Skeletal muscle tissue (tissue), 4 donors: ENCODE data around the gene C11orf24. TPM values are rescaled to one million over a fixed set of nuclear protein-coding genes. Genes with fewer than 3 reads are reported as not detected.
"Not testable (repeated sequence)": the region's sequence is repeated elsewhere in the genome, so short reads cannot be mapped to it uniquely, and the experiment has no call there.

Source experiments
- H3K27ac ChIP-seq: one replicate; pipeline ENCODE4 v1.7.0; 2013; ENCODE audit warnings: mild to moderate bottlenecking, low read depth, low read length, inconsistent platforms
- H3K27me3 ChIP-seq, 3 donors: one replicate each; pipeline ENCODE4 v1.7.0; 2013; ENCODE audit warnings: low read length in 3 of 3; ENCODE audit not compliant: control insufficient read depth in 3 of 3, insufficient read depth in 3 of 3
- H3K36me3 ChIP-seq, 3 donors: one replicate each; pipeline ENCODE4 v1.7.0; 2013; ENCODE audit warnings: low read length in 3 of 3; ENCODE audit not compliant: control insufficient read depth in 3 of 3, insufficient read depth in 3 of 3
- H3K4me1 ChIP-seq, 3 donors: one replicate each; pipeline ENCODE4 v1.7.0; 2013; ENCODE audit warnings: low read length in 3 of 3, mild to moderate bottlenecking in 3 of 3; ENCODE audit not compliant: control insufficient read depth in 3 of 3, insufficient read depth in 3 of 3
- H3K4me3 ChIP-seq, 3 donors: one replicate each; pipeline ENCODE4 v1.7.0; 2013; ENCODE audit warnings: low read length in 3 of 3
- H3K9ac ChIP-seq, 3 donors: one replicate each; pipeline ENCODE4 v1.7.0; 2013; ENCODE audit warnings: low read length in 3 of 3, mild to moderate bottlenecking in 3 of 3, moderate library complexity in 2 of 3, low read depth in 1 of 3
- H3K9me3 ChIP-seq, 3 donors: one replicate each; pipeline ENCODE4 v1.7.0; 2013; ENCODE audit warnings: low read length in 3 of 3; ENCODE audit not compliant: control insufficient read depth in 3 of 3
- total RNA-seq: library from RNA; depleted of rRNA; stranded (reverse); fragments of >200 nt; gene quantifications from one replicate; pipeline ENCODE4 v1.2.3, GENCODE V29; 2014
- donor health status: Osteomylitis.

The C11orf24 gene
- total RNA-seq, 1 donor from 2014 or later: 12.0 TPM

DNA sequence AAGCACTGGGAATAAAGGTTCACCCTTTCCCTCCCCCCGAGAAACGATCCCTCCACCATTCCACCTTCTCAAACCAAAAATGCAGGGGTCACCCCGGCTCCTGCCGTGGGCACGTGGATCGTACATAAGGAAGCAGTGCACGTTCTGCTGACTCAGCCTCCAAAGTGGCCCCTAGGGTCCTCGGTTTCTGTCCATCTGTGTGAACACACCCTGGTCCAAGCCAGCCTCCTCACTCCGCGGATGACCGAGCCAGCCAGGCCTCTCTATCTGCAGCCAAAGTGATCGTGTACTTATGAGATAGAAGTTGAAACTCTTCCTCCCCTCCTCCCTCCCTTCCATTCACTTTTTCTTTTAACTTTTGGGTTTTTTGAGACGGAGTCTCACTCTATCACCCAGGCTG lies 16.2 kb downstream of the C11orf24 start:
- no peak overlapping the region for H3K9ac ChIP-seq
- peaks cover 4 to 8% (median 5%) of the 10 kb centered on the region in 3 donors for H3K36me3 ChIP-seq
- H3K27ac ChIP-seq: no peak overlapping the region
- no peaks in the 10 kb centered on the region for H3K9me3 ChIP-seq
- peaks cover 6 to 7% (median 7%) of the 10 kb centered on the region in 3 donors for H3K4me1 ChIP-seq
- H3K27me3 ChIP-seq: no peaks in the 10 kb centered on the region
- H3K4me3 ChIP-seq: no peak overlapping the region

DNA sequence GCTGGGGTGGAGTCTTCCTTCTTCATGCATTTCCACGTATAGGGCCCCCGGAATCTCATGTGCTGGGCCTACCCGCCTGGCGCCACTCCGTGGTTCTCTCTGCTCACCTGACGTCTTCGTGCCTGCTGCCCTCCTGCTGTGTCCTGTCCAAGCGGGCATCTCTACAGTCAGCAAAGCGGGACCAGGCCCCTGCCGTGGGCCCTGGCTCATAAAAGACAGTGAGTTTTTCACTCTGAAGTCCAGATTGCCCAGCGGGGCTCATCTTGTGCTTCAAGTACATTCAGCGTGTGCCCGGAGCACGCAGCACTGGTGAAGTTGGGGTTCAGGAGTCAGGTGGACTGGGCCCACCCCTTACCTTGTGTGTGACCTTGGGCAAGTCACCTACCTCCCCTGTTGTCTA lies 17.4 kb downstream of the C11orf24 start:
- H3K9me3 ChIP-seq: no peaks in the 10 kb centered on the region
- H3K36me3 ChIP-seq: peaks cover 0 to 2% (median 0%) of the 10 kb centered on the region in 3 donors
- peaks cover 6 to 7% (median 7%) of the 10 kb centered on the region in 3 donors for H3K4me1 ChIP-seq
- no peak overlapping the region for H3K9ac ChIP-seq
- no peak overlapping the region for H3K27ac ChIP-seq
- no peak overlapping the region for H3K4me3 ChIP-seq
- no peaks in the 10 kb centered on the region for H3K27me3 ChIP-seq

DNA sequence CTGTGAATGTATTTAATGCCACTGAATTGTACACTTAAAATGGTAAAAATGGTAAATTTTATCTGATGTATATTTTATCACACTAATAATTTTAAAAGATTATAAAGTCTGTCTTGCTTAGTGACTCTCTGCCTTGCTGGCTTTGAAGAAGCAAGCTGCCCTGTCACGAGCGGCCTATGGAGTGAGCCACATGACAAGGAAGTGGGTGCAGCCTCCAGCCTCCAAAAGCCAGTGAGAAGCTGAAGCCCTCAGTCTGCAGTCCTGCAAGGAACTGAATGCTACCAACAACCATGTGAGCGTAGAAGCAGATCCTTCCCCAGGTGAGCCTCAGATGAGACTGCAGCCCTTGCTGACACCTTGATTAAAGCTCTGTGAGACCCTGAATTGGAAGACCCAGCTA lies 20.0 kb downstream of the C11orf24 start:
- Histone ChIP-seq H3K4me1 (no peaks in the 10 kb centered on the region), H3K27ac (no peak overlapping the region), H3K9me3 (no peaks in the 10 kb centered on the region), H3K9ac (no peak overlapping the region), H3K36me3 (no peaks in the 10 kb centered on the region), H3K27me3 (no peaks in the 10 kb centered on the region), H3K4me3 (no peak overlapping the region)

DNA sequence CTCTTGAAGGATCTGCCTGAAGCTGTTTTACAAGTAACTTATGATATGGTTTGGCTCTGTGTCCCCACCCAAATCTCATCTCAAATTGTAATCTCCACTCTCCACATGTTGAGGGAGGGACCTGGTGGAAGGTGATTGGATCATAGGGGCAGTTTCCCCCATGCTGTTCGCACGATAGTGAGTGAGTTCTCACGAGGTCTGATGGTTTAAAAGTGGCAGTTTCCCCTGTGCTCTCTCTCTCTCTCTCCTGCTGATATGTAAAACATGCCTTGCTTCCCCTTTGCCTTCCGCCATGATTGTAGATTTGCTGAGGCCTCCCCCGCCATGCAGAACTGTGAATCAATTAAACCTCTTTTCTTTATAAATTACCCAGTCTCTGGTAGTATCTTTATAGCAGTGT lies 26.9 kb downstream of the C11orf24 start:
- H3K36me3 ChIP-seq, H3K27me3 ChIP-seq, H3K9me3 ChIP-seq, H3K27ac ChIP-seq, H3K4me3 ChIP-seq, H3K9ac ChIP-seq, H3K4me1 ChIP-seq: not testable (repeated sequence)

DNA sequence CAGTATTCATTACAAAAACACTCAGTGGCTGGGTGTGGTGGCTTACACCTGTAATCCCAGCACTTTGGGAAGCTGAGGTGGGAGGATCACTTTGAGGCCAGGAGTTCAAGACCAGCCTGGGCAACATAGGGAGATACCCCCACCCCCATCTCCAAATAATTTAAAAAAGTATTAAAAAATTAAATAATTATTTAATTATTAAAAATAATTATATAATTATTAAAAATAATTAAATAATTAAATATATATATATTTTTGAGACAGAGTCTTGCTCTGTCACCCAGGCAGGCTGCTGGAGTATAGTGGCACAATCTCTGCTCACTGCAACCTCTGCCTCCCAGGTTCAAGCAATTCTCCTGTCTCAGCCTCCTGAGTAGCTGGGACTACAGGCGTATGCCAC lies 27.9 kb downstream of the C11orf24 start:
- not testable (repeated sequence) for H3K36me3 ChIP-seq, H3K9ac ChIP-seq, H3K4me3 ChIP-seq, H3K27me3 ChIP-seq, H3K27ac ChIP-seq, H3K4me1 ChIP-seq, H3K9me3 ChIP-seq

DNA sequence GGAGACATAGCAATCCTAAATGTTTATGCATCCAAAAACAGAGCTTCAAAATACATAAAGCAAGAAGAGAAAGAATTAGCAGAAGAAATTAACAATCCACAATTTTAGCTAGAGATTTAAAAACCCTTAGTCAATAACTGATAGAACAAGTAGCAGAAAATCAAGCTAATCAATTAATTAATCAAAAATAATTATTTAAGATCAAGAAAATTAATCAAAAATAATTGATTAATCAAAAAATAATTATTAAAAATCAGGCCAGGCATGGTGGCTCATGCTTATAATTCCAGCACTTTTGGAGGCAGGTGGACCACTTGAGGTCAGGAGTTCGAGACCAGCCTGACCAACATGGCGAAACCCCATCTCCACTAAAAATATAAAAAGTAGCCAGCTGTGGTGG lies 29.2 kb downstream of the C11orf24 start:
- Histone ChIP-seq H3K27ac (no peak overlapping the region), H3K4me1 (no peaks in the 10 kb centered on the region), H3K27me3 (no peaks in the 10 kb centered on the region), H3K36me3 (no peaks in the 10 kb centered on the region), H3K4me3 (no peak overlapping the region), H3K9me3 (no peaks in the 10 kb centered on the region), H3K9ac (no peak overlapping the region)

DNA sequence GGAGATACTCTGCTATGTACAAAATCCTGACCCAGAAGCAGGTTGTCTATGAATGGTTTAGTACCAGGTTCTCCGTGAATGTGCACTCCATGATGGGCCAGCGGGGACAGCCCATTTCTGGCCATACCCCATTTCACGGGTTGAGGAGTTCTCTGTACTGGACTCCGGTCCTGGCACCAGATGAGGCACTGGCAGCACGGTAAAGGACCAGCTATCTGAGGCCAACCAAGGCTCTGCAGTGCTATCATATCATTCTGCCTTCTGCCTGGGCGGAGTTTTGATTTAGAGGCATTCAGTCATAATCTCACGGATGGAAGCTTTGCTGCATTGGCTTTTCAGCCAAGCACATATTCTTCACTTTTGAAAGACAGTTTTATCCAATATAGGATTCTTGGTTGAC lies 40.2 kb downstream of the C11orf24 start:
- H3K9ac ChIP-seq: no peak overlapping the region
- H3K27me3 ChIP-seq: no peaks in the 10 kb centered on the region

DNA sequence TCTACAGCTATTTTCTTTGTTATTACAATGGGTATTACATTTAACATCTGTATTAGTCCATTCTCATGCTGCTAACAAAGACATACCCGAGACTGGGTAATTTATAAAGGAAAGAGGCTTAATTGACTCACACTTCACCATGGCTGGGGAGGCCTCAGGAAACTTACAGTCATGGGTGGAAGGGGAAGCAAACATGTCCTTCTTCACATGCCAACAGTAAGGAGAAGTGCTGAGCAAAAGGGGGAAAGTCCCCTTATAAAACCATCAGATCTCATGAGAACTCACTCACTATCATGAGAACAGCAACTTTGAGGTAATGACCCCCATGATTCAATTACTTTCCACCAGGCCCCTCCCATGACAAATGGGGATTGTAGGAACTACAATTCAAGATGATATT lies 42.2 kb downstream of the C11orf24 start:
- peaks cover 0 to 2% (median 0%) of the 10 kb centered on the region in 3 donors for H3K27me3 ChIP-seq

More for the DNA sequence above, 40.2 kb downstream of the C11orf24 start:
- no peaks in the 10 kb centered on the region for H3K9me3 ChIP-seq
- no peaks in the 10 kb centered on the region for H3K4me1 ChIP-seq
- no peaks in the 10 kb centered on the region for H3K36me3 ChIP-seq
- no peak overlapping the region for H3K4me3 ChIP-seq
- H3K27ac ChIP-seq: no peak overlapping the region

DNA sequence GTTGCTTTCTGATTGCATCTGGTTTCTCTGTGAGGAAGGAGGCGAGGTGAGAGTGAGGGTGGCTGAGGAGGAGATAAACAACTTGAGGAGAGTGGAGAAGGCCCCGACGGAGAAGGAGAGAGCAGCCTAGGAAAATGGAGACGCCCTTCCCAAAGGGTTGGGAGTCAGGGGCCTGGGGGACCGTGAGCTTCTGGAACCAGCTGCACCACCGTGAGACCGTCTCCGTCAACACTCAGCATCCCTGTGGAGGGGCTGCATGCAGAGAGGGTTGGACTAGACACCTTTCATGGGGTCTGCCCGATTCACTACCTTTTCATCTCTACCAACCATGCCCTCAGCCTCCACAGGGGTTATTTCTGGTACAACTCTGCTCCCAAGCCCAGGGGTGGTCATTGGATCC lies 45.4 kb downstream of the C11orf24 start:
- Histone ChIP-seq H3K4me3 (no peak overlapping the region), H3K9me3 (no peaks in the 10 kb centered on the region), H3K27ac (no peak overlapping the region), H3K36me3 (no peaks in the 10 kb centered on the region), H3K9ac (no peak overlapping the region), H3K4me1 (no peaks in the 10 kb centered on the region), H3K27me3 (peaks cover 0 to 4% (median 0%) of the 10 kb centered on the region in 3 donors)

More for the DNA sequence above, 42.2 kb downstream of the C11orf24 start:
- no peaks in the 10 kb centered on the region for H3K36me3 ChIP-seq
- H3K9ac ChIP-seq: no peak overlapping the region
- H3K4me1 ChIP-seq: no peaks in the 10 kb centered on the region
- no peak overlapping the region for H3K27ac ChIP-seq
- H3K4me3 ChIP-seq: no peak overlapping the region
- H3K9me3 ChIP-seq: no peaks in the 10 kb centered on the region

DNA sequence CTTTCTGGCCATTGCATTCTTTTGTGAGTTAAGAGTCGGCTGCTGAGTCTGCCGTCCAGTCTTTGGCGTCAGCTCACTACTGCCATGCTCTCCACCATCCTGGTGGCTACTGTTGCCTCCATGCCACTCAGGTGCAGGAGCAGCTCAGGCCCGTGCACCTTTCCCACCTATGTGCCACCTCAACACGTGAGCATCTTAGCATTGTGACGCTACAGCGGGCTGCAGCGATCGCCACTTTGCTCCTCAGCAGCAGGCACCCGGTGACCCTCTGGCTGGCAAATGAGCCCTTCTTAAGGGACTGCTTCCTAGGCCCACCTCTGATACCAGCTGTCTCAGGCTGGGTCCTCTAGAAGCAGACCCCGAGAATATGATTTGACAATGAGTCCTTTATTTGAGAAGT lies 47.2 kb downstream of the C11orf24 start:
- H3K9me3 ChIP-seq: no peaks in the 10 kb centered on the region
- H3K4me1 ChIP-seq: no peaks in the 10 kb centered on the region
- peaks cover 0 to 4% (median 0%) of the 10 kb centered on the region in 3 donors for H3K27me3 ChIP-seq
- H3K4me3 ChIP-seq: no peak overlapping the region
- no peak overlapping the region for H3K9ac ChIP-seq
- no peaks in the 10 kb centered on the region for H3K36me3 ChIP-seq
- no peak overlapping the region for H3K27ac ChIP-seq

DNA sequence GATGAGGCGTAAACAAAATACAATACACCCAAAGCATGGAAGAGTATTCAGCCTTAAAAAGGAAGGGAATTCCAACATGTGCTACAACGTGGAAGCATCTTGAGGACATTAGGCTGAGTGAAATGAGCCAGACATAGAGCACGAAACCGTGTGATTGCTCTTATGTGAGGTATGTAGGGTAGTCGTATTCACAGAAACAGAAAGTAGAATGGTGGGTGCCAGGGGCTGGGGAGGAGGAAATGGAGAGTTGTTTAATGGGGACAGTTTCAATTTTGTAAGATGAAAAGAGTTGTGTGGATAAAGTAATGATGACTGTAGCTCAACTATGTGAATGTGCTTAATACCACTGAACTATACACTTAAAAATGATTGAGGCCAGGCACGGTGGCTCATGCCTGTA lies 48.5 kb downstream of the C11orf24 start:
- no peak overlapping the region for H3K27ac ChIP-seq
- no peaks in the 10 kb centered on the region for H3K4me1 ChIP-seq
- H3K4me3 ChIP-seq: no peak overlapping the region
- no peak overlapping the region for H3K9ac ChIP-seq
- no peaks in the 10 kb centered on the region for H3K9me3 ChIP-seq
- H3K36me3 ChIP-seq: no peaks in the 10 kb centered on the region
- peaks cover 0 to 4% (median 0%) of the 10 kb centered on the region in 3 donors for H3K27me3 ChIP-seq
